ENCODE data around the gene HS3ST6. TPM values are rescaled to one million over a fixed set of nuclear protein-coding genes. Genes with fewer than 3 reads are reported as not detected.

HS3ST6 gene
- total and polyA plus RNA-seq, 2 of the 13 experiments (the other 11 are each of a cell fraction or from before 2014, with no cell fraction given) = not detected

GRCh38 chr16:1932050-1933028, 14.1 kb upstream of the HS3ST6 start (continued):
- TF ChIP-seq PRDM15 (CRISPR knock-in tag; IDR thresholded peaks at IDR 0.05) (no peak), FOSL2 (CRISPR knock-in tag; IDR thresholded peaks at IDR 0.05) (peak; percentile 38; the same call in 1 of the 2 replicates), SIN3B (IDR thresholded peaks at IDR 0.05; ENCODE audit: low read length) (no peak), ZBTB44 (CRISPR knock-in tag; IDR thresholded peaks at IDR 0.05) (no peak), ZNF780A (CRISPR knock-in tag; IDR thresholded peaks at IDR 0.05) (no peak), IRF1 (CRISPR knock-in tag; IDR thresholded peaks at IDR 0.05; ENCODE audit: low read depth) (no peak), DZIP1 (CRISPR knock-in tag; IDR thresholded peaks at IDR 0.05) (no peak; the same call in 1 of the 2 replicates), MEF2D (CRISPR knock-in tag; IDR thresholded peaks at IDR 0.05) (no peak), KAT2B (IDR thresholded peaks at IDR 0.05; ENCODE audit: borderline replicate concordance, low read depth, low read length) (no peak), FOXJ3 (CRISPR knock-in tag; IDR thresholded peaks at IDR 0.05; ENCODE audit: borderline replicate concordance) (no peak), ZNF205 (CRISPR knock-in tag; IDR thresholded peaks at IDR 0.05) (no peak), ZNF777 (CRISPR knock-in tag; IDR thresholded peaks at IDR 0.05) (no peak), CAMTA2 (CRISPR knock-in tag; IDR thresholded peaks at IDR 0.05; ENCODE audit: borderline replicate concordance) (no peak), MYC (CRISPR knock-in tag; IDR thresholded peaks at IDR 0.05; ENCODE audit: borderline replicate concordance) (0 out of 2 replicates have a peak, but pooled peaks have one; percentile 35), XBP1 (CRISPR knock-in tag; IDR thresholded peaks at IDR 0.05) (no peak), ZNF343 (CRISPR knock-in tag; IDR thresholded peaks at IDR 0.05) (no peak; the same call in 1 of the 2 replicates), ZNF615 (CRISPR knock-in tag; IDR thresholded peaks at IDR 0.05; ENCODE audit: borderline replicate concordance) (no peak), ZNF543 (CRISPR knock-in tag; IDR thresholded peaks at IDR 0.05) (peak; percentile 5; the same call in 1 of the 2 replicates)
- TF ChIP-seq, protein P1, sequence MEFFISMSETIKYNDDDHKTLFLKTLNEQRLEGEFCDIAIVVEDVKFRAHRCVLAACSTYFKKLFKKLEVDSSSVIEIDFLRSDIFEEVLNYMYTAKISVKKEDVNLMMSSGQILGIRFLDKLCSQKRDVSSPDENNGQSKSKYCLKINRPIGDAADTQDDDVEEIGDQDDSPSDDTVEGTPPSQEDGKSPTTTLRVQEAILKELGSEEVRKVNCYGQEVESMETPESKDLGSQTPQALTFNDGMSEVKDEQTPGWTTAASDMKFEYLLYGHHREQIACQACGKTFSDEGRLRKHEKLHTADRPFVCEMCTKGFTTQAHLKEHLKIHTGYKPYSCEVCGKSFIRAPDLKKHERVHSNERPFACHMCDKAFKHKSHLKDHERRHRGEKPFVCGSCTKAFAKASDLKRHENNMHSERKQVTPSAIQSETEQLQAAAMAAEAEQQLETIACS (CRISPR knock-in tag; IDR thresholded peaks at IDR 0.05) = no peak
